IPS DF 19.7 (cell line): Measurements from ENCODE around the gene ANKRD16.
"Not testable (repeated sequence)": the region's sequence is repeated elsewhere in the genome, so short reads cannot be mapped to it uniquely, and the experiment has no call there.

Experiments
- DNase-seq: peaks from one replicate; pipeline ENCODE4 v3.0.0-alpha.2; 2013; ENCODE audit warnings: low read depth, low spot score

ANKRD16 gene

GRCh38 chr10:5889624-5890451, at the start of gene ANKRD16, which contains the start of gene FBH1:
Gene ANKRD16, minus strand, starts transcription at chr10:5889893. Its CDS starts 539 bp downstream, at chr10:5889354.
Gene FBH1, plus strand, starts transcription at chr10:5890243. Its CDS starts 103 bp downstream, at chr10:5890346.
- DNase-seq = peak; percentile 64

GRCh38 chr10:5938291-5938690, 48.6 kb upstream of the ANKRD16 start:
- DNase-seq = no peak

GRCh38 chr10:5937016-5937415, 47.3 kb upstream of the ANKRD16 start:
- no peak for DNase-seq

- DNase-seq = no peak
Measured at GRCh38 chr10:5935628-5936027, 45.9 kb upstream of the ANKRD16 start.

GRCh38 chr10:5933909-5934546, 44.3 kb upstream of the ANKRD16 start:
- no peak for DNase-seq

GRCh38 chr10:5932345-5932744, 42.7 kb upstream of the ANKRD16 start:
- no peak for DNase-seq

GRCh38 chr10:5930272-5930671, 40.6 kb upstream of the ANKRD16 start:
- no peak for DNase-seq

- DNase-seq = no peak
Measured at GRCh38 chr10:5929442-5929841, 39.7 kb upstream of the ANKRD16 start.

- DNase-seq = no peak
Measured at GRCh38 chr10:5927306-5927705, 37.6 kb upstream of the ANKRD16 start.

GRCh38 chr10:5924889-5925288, 35.2 kb upstream of the ANKRD16 start:
- DNase-seq = no peak

- no peak for DNase-seq
Measured at GRCh38 chr10:5921746-5922145, 32.1 kb upstream of the ANKRD16 start.

GRCh38 chr10:5919568-5919967, 29.9 kb upstream of the ANKRD16 start:
- no peak for DNase-seq

- DNase-seq = no peak
Measured at GRCh38 chr10:5918763-5919162, 29.1 kb upstream of the ANKRD16 start.

GRCh38 chr10:5917305-5917704, 27.6 kb upstream of the ANKRD16 start:
- no peak for DNase-seq

- no peak for DNase-seq
Measured at GRCh38 chr10:5915451-5915850, 25.8 kb upstream of the ANKRD16 start.

GRCh38 chr10:5913736-5914135, 24.0 kb upstream of the ANKRD16 start:
- DNase-seq = no peak

GRCh38 chr10:5911670-5912069, 22.0 kb upstream of the ANKRD16 start:
- DNase-seq = no peak

- DNase-seq = no peak
Measured at GRCh38 chr10:5910323-5911100, 20.8 kb upstream of the ANKRD16 start.

- DNase-seq = not testable (repeated sequence)
Measured at GRCh38 chr10:5908676-5909075, 19.0 kb upstream of the ANKRD16 start.

GRCh38 chr10:5906651-5907050, 17.0 kb upstream of the ANKRD16 start:
- no peak for DNase-seq

GRCh38 chr10:5905854-5906507, 16.3 kb upstream of the ANKRD16 start:
- DNase-seq = no peak

GRCh38 chr10:5904227-5904626, 14.5 kb upstream of the ANKRD16 start:
- DNase-seq = no peak
